Panc1 (cell line): ENCODE results near the gene CRCP. TPM values are rescaled to one million over a fixed set of nuclear protein-coding genes. Genes with fewer than 3 reads are reported as not detected.

Experiments
- ATAC-seq: fragments of 200-7000 bp; cut with Tn5 transposase; 2 replicates; pipeline ENCODE4 v1.9.1; 2020; ENCODE audit warnings: mild to moderate bottlenecking, moderate library complexity
- BruUV-seq: library from RNA; stranded (reverse); fragments of 400-500 nt; replicated peaks from 2 replicates; lab custom pipeline; 2021; lab: Mats Ljungman, UMichigan
- CTCF ChIA-PET: fragments of 300-600 bp; sonication (Branson Sonifier 250); formaldehyde crosslinking; loops from one replicate; lab custom pipeline; 2022; ENCODE audit warnings: antibody characterized with exemption; lab: Charles Lee
- POLR2A ChIA-PET: fragments of 300-600 bp; sonication (Branson Sonifier 250); formaldehyde crosslinking; loops from one replicate; lab custom pipeline; 2022; ENCODE audit warnings: antibody characterized with exemption; lab: Charles Lee
- DNase-seq: peaks from one replicate; pipeline ENCODE4 v3.0.0-alpha.2; 2010; ENCODE audit warnings: low read depth, low spot score
- H3K27ac ChIP-seq: 2 replicates; pipeline ENCODE4 v1.5.1; 2011; ENCODE audit warnings: mild to moderate bottlenecking, low read length, inconsistent platforms
- H3K27me3 ChIP-seq: fragments of 200-500 bp; sonication (Bioruptor generic); 2 replicates; pipeline ENCODE4 v1.6.0; 2014; ENCODE audit warnings: low read length, inconsistent platforms; ENCODE audit not compliant: control insufficient read depth, insufficient read depth
- H3K36me3 ChIP-seq: fragments of 200-500 bp; sonication (Bioruptor generic); 2 replicates; pipeline ENCODE4 v1.5.1; 2014; ENCODE audit warnings: inconsistent platforms, mild to moderate bottlenecking, low read length, moderate library complexity; ENCODE audit not compliant: control insufficient read depth, insufficient read depth
- H3K4me1 ChIP-seq: 2 replicates; pipeline ENCODE4 v1.5.1; 2011; ENCODE audit warnings: inconsistent platforms, mild to moderate bottlenecking, low read length, moderate library complexity; ENCODE audit not compliant: control insufficient read depth, insufficient read depth
- H3K4me3 ChIP-seq, 2 experiments: 2 replicates each; pipeline ENCODE4 v1.5.1; 2011 to 2012; ENCODE audit warnings: low read depth in 2 of 2, low read length in 2 of 2, mild to moderate bottlenecking in 2 of 2, inconsistent platforms in 1 of 2, moderate library complexity in 1 of 2
- H3K9me3 ChIP-seq: fragments of 200-500 bp; sonication (Bioruptor generic); 2 replicates; pipeline ENCODE4 v1.5.1; 2014; ENCODE audit warnings: low read depth, mild to moderate bottlenecking, inconsistent platforms, low read length, moderate library complexity; ENCODE audit not compliant: control insufficient read depth, insufficient read depth
- POLR2AphosphoS5 ChIP-seq: IDR thresholded peaks from 2 replicates; pipeline ENCODE4 v1.6.1; 2012; ENCODE audit warnings: mild to moderate bottlenecking, low read depth, low read length, moderate library complexity
- REST ChIP-seq, 2 experiments: IDR thresholded peaks; 2 replicates each; pipeline ENCODE4 v1.6.1; 2011 to 2012; ENCODE audit warnings: low read depth in 2 of 2, control low read depth in 1 of 2, low read length in 1 of 2, mild to moderate bottlenecking in 1 of 2, moderate library complexity in 1 of 2; ENCODE audit not compliant: insufficient read depth in 1 of 2
- SIN3A ChIP-seq: IDR thresholded peaks from 2 replicates; pipeline ENCODE4 v1.6.1; 2012; ENCODE audit warnings: low read depth, mild to moderate bottlenecking, low read length, moderate library complexity, borderline replicate concordance; ENCODE audit not compliant: insufficient read depth
- TCF7L2 ChIP-seq: IDR thresholded peaks from 2 replicates; pipeline ENCODE4 v1.6.1; 2011; ENCODE audit warnings: mild to moderate bottlenecking, low read depth, low read length, inconsistent platforms
- in situ Hi-C: cut with HindIII; loops from 2 replicates; pipeline ENCODE4 v1.10.0; 2016; ENCODE audit warnings: low sequenced_read_pairs, low pct_unique_long_range_greater_than_20kb
- intact Hi-C: fragments of 100-400 bp; cut with micrococcal nuclease; formaldehyde crosslinking; loops from one replicate; pipeline ENCODE4 v1.10.0; 2022; ENCODE audit not compliant: unreplicated experiment
- total RNA-seq: library from RNA; stranded (reverse); gene quantifications from one replicate; pipeline ENCODE4 v1.2.1, GENCODE V29; 2021; ENCODE audit not compliant: unreplicated experiment
- TF ChIP-seq, protein P1 (sequence below): fragments of 450-650 bp; IDR thresholded peaks from 2 replicates; pipeline ENCODE4 v1.5.1; 2017; ENCODE audit warnings: mild to moderate bottlenecking

CRCP gene
- total RNA-seq, 1 experiment from 2014 or later: 46.4 TPM

DNA sequence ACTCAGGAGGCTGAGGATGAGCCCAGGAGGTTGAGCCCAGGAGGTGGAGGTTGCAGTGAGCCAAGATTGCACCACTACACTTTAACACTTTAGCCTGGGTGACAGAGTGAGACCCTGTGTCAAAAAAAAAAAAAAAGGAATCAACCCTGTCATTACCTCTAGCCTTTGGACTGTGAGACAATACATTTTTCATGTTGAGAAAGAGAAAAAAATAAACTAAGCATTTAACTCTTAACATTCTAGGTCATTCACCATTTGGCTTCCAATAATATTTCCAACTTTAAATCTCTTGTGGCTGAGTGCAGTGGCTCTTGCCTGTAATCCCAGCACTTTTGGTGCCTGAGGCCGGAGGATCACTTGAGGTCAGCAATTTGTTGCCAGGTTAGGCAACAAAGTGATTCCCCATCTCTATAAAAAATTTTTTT lies 48.6 kb downstream of the CRCP start:
- no peak for DNase-seq
- Histone ChIP-seq H3K4me1 (peaks cover 4% of the 10 kb centered on the region; the same call in 1 of the 2 replicates), H3K9me3 (no peaks in the 10 kb centered on the region), H3K27ac (no peak overlapping the region), H3K36me3 (no peaks in the 10 kb centered on the region), H3K4me3 (no peak overlapping the region), H3K27me3 (no peaks in the 10 kb centered on the region)
- in situ Hi-C loops (no loop called here), intact Hi-C loops (no loop called here)
- ATAC-seq: no peak
- ChIA-PET CTCF (no interaction called here), POLR2A (interaction anchor here (0.7 kb wide), 1 partner anchor 12 kb away, joined by 5 read pairs; no protein-coding TSS in a partner anchor)
- TF ChIP-seq, protein P1, sequence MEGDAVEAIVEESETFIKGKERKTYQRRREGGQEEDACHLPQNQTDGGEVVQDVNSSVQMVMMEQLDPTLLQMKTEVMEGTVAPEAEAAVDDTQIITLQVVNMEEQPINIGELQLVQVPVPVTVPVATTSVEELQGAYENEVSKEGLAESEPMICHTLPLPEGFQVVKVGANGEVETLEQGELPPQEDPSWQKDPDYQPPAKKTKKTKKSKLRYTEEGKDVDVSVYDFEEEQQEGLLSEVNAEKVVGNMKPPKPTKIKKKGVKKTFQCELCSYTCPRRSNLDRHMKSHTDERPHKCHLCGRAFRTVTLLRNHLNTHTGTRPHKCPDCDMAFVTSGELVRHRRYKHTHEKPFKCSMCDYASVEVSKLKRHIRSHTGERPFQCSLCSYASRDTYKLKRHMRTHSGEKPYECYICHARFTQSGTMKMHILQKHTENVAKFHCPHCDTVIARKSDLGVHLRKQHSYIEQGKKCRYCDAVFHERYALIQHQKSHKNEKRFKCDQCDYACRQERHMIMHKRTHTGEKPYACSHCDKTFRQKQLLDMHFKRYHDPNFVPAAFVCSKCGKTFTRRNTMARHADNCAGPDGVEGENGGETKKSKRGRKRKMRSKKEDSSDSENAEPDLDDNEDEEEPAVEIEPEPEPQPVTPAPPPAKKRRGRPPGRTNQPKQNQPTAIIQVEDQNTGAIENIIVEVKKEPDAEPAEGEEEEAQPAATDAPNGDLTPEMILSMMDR: no peak
- TF ChIP-seq POLR2AphosphoS5 (no peak), REST (IDR thresholded peaks at IDR 0.05; ENCODE audit: insufficient read depth in 1 of 2, low read depth in 2 of 2, low read length in 1 of 2) (no peak), TCF7L2 (no peak), SIN3A (no peak)
- BruUV-seq: no TSS peak

GRCh38 chr7:66164356-66164755 lies 49.7 kb downstream of the CRCP start:
- DNase-seq (no peak), ATAC-seq (no peak)
- TF ChIP-seq SIN3A (no peak), POLR2AphosphoS5 (no peak), REST (IDR thresholded peaks at IDR 0.05; ENCODE audit: insufficient read depth in 1 of 2, low read depth in 2 of 2, low read length in 1 of 2) (no peak), TCF7L2 (no peak)
- TF ChIP-seq, protein P1: no peak
- POLR2A ChIA-PET: no interaction called here
- CTCF ChIA-PET: no interaction called here
- Histone ChIP-seq H3K4me3 (no peak overlapping the region), H3K27me3 (no peaks in the 10 kb centered on the region), H3K27ac (no peak overlapping the region), H3K9me3 (no peaks in the 10 kb centered on the region), H3K4me1 (peaks cover 4% of the 10 kb centered on the region; the same call in 1 of the 2 replicates), H3K36me3 (no peaks in the 10 kb centered on the region)
- no TSS peak for BruUV-seq
- intact Hi-C loops: no loop called here
- in situ Hi-C loops: no loop called here
